Naive thymus-derived CD4-positive, alpha-beta T cell (primary cell): ENCODE measurements around the gene ULK4. TPM values are rescaled to one million over a fixed set of nuclear protein-coding genes. Genes with fewer than 3 reads are reported as not detected.

Experiments used
- ATAC-seq: fragments of 150-1000 bp; cut with Tn5 transposase; 2 replicates; pipeline ENCODE4 v1.10.0; 2021; ENCODE audit warnings: mild to moderate bottlenecking, moderate library complexity
- CTCF ChIA-PET: fragments of 350-600 bp; sonication (Branson Sonifier 250); formaldehyde crosslinking; loops from one replicate; lab custom pipeline; 2021; ENCODE audit warnings: antibody characterized with exemption; lab: Charles Lee
- POLR2A ChIA-PET: fragments of 350-600 bp; sonication (Branson Sonifier 250); formaldehyde crosslinking; loops from one replicate; lab custom pipeline; 2021; ENCODE audit warnings: antibody characterized with exemption, inconsistent platforms; lab: Charles Lee
- DNase-seq, 9 donors: peaks; one replicate each; pipeline versions ENCODE4 v3.0.0 to v3.0.0-alpha.2; 2020 to 2022; ENCODE audit warnings: mixed read lengths in 1 of 9
- H3K27ac ChIP-seq: one replicate; pipeline ENCODE4 v1.7.0; 2013; ENCODE audit warnings: mild to moderate bottlenecking, low read depth, low read length, moderate library complexity
- H3K27me3 ChIP-seq, 2 donors: one replicate each; pipeline ENCODE4 v1.7.0; 2013; ENCODE audit warnings: low read length in 2 of 2, mild to moderate bottlenecking in 2 of 2, moderate library complexity in 2 of 2; ENCODE audit not compliant: control insufficient read depth in 2 of 2, insufficient read depth in 2 of 2
- H3K36me3 ChIP-seq, 3 experiments: 1 replicate in 2 of 3; 2 replicates in 1 of 3; pipeline ENCODE4 v1.7.0; 2013; ENCODE audit warnings: low read length in 3 of 3, mild to moderate bottlenecking in 3 of 3, moderate library complexity in 1 of 3; ENCODE audit not compliant: insufficient read depth in 3 of 3, control insufficient read depth in 2 of 3
- H3K4me1 ChIP-seq, 2 donors: one replicate each; pipeline ENCODE4 v1.7.0; 2013; ENCODE audit warnings: low read length in 2 of 2, mild to moderate bottlenecking in 2 of 2, moderate library complexity in 1 of 2; ENCODE audit not compliant: control insufficient read depth in 2 of 2, insufficient read depth in 2 of 2
- H3K4me3 ChIP-seq: 2 replicates; pipeline ENCODE4 v1.7.0; 2013; ENCODE audit warnings: mild to moderate bottlenecking, low read length
- H3K9me3 ChIP-seq, 3 experiments: 1 replicate in 2 of 3; 2 replicates in 1 of 3; pipeline ENCODE4 v1.7.0; 2013; ENCODE audit warnings: low read length in 3 of 3; ENCODE audit not compliant: control insufficient read depth in 2 of 3
- H3K27ac Mint-ChIP-seq, 9 donors: one replicate each; pipeline ENCODE4 v1.8.0; 2020 to 2022; ENCODE audit warnings: mixed read lengths in 9 of 9, mild to moderate bottlenecking in 8 of 9, moderate library complexity in 5 of 9, inconsistent platforms in 2 of 9
- H3K27me3 Mint-ChIP-seq, 5 donors: one replicate each; pipeline ENCODE4 v1.8.0; 2021 to 2022; ENCODE audit warnings: mixed read lengths in 5 of 5, mild to moderate bottlenecking in 1 of 5
- H3K36me3 Mint-ChIP-seq, 5 donors: one replicate each; pipeline ENCODE4 v1.8.0; 2020 to 2022; ENCODE audit warnings: mixed read lengths in 5 of 5, mild to moderate bottlenecking in 3 of 5, inconsistent platforms in 1 of 5
- H3K4me1 Mint-ChIP-seq, 7 donors: one replicate each; pipeline ENCODE4 v1.8.0; 2020 to 2022; ENCODE audit warnings: mixed read lengths in 7 of 7, mild to moderate bottlenecking in 3 of 7, inconsistent platforms in 1 of 7
- H3K4me3 Mint-ChIP-seq, 10 donors: one replicate each; pipeline ENCODE4 v1.8.0; 2020 to 2022; ENCODE audit warnings: mild to moderate bottlenecking in 10 of 10, mixed read lengths in 10 of 10, moderate library complexity in 6 of 10, inconsistent platforms in 2 of 10
- H3K9me3 Mint-ChIP-seq, 11 donors: one replicate each; pipeline ENCODE4 v1.8.0; 2020 to 2022; ENCODE audit warnings: mixed read lengths in 11 of 11, mild to moderate bottlenecking in 4 of 11, inconsistent platforms in 1 of 11, moderate library complexity in 1 of 11
- intact Hi-C, 2 donors: fragments of 100-400 bp; cut with micrococcal nuclease; formaldehyde crosslinking; loops; one replicate each; pipeline ENCODE4 v1.15.1; 2023
- polyA plus RNA-seq, 2 donors: library from polyadenylated mRNA; unstranded; fragments of 300-500 nt; fragmentation: Illumina TruSeq; gene quantifications; one replicate each; pipeline ENCODE4 v1.2.3, GENCODE V29; 2021
- total RNA-seq, 6 experiments: library from RNA in 5 of 6; stranded (reverse) in 5 of 6; gene quantifications; 1 replicate in 5 of 6; 2 replicates in 1 of 6; pipeline ENCODE4 v1.2.3 and lab custom pipeline; 2021 to 2026

Gene ULK4
- total and polyA plus RNA-seq, 7 experiments from 2014 or later = 6.6 to 22.3 (median 18.9) TPM

DNA sequence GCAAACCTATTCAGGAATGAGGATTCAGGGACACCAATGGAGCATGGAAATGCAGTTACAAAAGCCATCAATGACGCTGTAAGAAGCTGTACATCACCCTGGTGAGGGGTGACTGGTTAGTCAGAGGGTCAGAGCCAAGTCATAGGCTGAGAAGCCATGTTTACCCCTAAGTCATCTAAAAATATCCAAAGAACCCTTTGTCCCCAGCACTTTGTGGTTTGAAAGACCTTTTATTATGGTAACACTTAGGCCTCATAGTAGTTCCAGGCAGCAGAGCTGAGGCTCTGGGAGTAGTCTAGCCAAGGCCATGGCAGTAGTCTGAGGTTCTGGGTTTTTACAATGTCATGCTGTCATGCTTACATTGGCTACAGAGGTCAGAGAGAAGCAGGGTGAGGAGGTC, 631.4 kb downstream of the ULK4 start:
- ChIA-PET CTCF (no interaction called here), POLR2A (no interaction called here)
- Mint-ChIP-seq H3K36me3 (no peaks in the 10 kb centered on the region), H3K27me3 (no peaks in the 10 kb centered on the region), H3K4me1 (peaks cover 0 to 4% (median 0%) of the 10 kb centered on the region in 7 donors), H3K9me3 (no peaks in the 10 kb centered on the region), H3K27ac (no peak overlapping the region), H3K4me3 (no peak overlapping the region)
- DNase-seq = no peak
- H3K27ac ChIP-seq = no peak overlapping the region
- H3K36me3 ChIP-seq = no peaks in the 10 kb centered on the region
- H3K4me1 ChIP-seq = no peaks in the 10 kb centered on the region
- H3K9me3 ChIP-seq = no peaks in the 10 kb centered on the region
- no peaks in the 10 kb centered on the region for H3K27me3 ChIP-seq
- ATAC-seq = no peak
- no peak overlapping the region for H3K4me3 ChIP-seq
- intact Hi-C loops = no loop called here

DNA sequence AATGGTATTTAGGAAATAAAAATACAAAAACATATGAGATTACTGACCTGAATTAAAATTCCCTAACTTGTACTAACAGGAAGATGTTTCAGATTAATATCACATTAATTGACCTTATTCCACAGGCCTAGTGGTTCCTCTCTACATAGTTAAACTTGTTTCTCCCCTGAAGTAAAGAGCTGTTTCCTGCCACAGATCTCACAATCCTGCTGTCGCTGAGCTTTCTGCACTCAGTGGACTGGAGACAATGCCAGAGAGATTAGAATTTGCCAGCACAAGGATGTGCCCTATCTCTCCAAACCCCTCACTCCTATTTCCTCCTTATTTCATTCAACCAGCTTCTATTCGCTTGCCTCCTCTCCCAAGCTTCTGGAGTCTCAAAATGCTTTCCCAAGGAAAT, 632.0 kb downstream of the ULK4 start:
- Histone ChIP-seq H3K4me1 (no peaks in the 10 kb centered on the region), H3K27ac (no peak overlapping the region), H3K36me3 (no peaks in the 10 kb centered on the region), H3K4me3 (no peak overlapping the region), H3K27me3 (no peaks in the 10 kb centered on the region), H3K9me3 (no peaks in the 10 kb centered on the region)
- CTCF ChIA-PET = no interaction called here
- Mint-ChIP-seq H3K4me3 (no peak overlapping the region), H3K4me1 (peaks cover 0 to 4% (median 0%) of the 10 kb centered on the region in 7 donors), H3K36me3 (no peaks in the 10 kb centered on the region), H3K27ac (no peak overlapping the region), H3K9me3 (no peaks in the 10 kb centered on the region), H3K27me3 (no peaks in the 10 kb centered on the region)
- DNase-seq (no peak), ATAC-seq (no peak)
- POLR2A ChIA-PET = no interaction called here
- intact Hi-C loops = no loop called here

DNA sequence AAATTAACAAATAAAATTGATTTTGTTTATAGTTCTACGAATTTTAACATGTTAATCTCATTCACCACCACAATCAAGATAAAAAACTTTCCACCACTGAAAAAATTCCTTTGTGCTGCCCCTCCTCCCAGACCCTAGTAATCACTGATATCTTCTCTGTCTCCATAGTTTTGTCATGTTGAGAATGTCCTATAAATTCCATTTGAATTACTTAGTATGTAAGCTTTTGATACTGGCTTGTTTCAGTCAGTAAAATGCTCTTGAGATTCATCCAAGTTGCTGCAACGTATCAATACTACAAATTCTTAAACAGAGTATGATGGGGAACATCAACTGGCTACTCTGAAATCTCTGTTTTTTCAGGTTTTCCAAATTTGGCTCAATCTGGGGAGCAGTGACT, 633.0 kb downstream of the ULK4 start:
- intact Hi-C loops = no loop called here
- Histone ChIP-seq H3K9me3 (no peaks in the 10 kb centered on the region), H3K4me3 (no peak overlapping the region), H3K27ac (no peak overlapping the region), H3K4me1 (no peaks in the 10 kb centered on the region), H3K36me3 (no peaks in the 10 kb centered on the region), H3K27me3 (no peaks in the 10 kb centered on the region)
- no peak for DNase-seq
- peaks cover 0 to 3% (median 0%) of the 10 kb centered on the region in 5 donors for H3K36me3 Mint-ChIP-seq
- no peaks in the 10 kb centered on the region for H3K9me3 Mint-ChIP-seq
- POLR2A ChIA-PET = interaction anchor here (0.5 kb wide), 1 partner anchor 869 kb away, joined by 4 read pairs; no protein-coding TSS in a partner anchor
- H3K27me3 Mint-ChIP-seq = no peaks in the 10 kb centered on the region
- no peaks in the 10 kb centered on the region for H3K4me1 Mint-ChIP-seq
- no peak for ATAC-seq
- CTCF ChIA-PET = no interaction called here
- no peak overlapping the region for H3K4me3 Mint-ChIP-seq
- no peak overlapping the region for H3K27ac Mint-ChIP-seq

DNA sequence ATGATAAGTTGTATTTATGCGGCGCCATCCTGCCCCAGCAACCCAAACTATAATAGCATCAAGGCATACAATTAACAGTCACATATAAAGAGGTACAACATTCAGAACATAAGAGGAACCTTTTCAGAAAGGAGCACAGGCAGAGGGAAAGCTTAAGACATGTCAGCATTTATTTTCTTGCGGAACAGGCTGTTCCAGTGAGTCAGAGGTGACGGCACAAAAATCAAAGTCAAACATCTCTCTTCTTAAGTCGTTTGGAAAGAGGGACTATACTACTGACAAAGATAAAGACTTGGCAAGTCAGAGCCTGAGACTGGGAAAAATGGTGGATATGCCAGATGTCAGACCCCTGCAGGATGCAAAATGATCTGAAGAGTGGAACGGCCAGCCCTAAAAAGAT, 634.2 kb downstream of the ULK4 start:
- Mint-ChIP-seq H3K4me3 (no peak overlapping the region), H3K4me1 (no peaks in the 10 kb centered on the region), H3K27ac (no peak overlapping the region), H3K27me3 (no peaks in the 10 kb centered on the region), H3K36me3 (peaks cover 0 to 3% (median 0%) of the 10 kb centered on the region in 5 donors), H3K9me3 (no peaks in the 10 kb centered on the region)
- Histone ChIP-seq H3K27ac (no peak overlapping the region), H3K4me1 (no peaks in the 10 kb centered on the region), H3K9me3 (no peaks in the 10 kb centered on the region), H3K36me3 (no peaks in the 10 kb centered on the region), H3K4me3 (no peak overlapping the region), H3K27me3 (no peaks in the 10 kb centered on the region)
- intact Hi-C loops = no loop called here
- POLR2A ChIA-PET = no interaction called here
- ATAC-seq (no peak), DNase-seq (no peak)
- CTCF ChIA-PET = no interaction called here

DNA sequence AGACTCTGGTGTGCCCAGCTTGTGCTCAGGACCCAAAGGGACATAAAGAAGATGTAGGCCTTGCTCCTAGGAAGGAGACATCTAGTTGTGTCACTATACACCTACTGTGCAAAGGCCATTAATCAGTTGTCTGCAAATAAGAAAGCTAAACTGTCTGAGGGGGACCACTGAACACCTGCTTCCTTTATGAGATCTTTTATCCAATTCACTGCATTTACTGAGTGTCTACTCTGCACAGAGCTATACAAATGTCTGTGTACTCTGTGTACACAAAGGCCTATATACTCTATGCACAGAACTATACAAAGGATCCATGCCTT, 637.8 kb downstream of the ULK4 start:
- no peak overlapping the region for H3K27ac ChIP-seq
- no peak for ATAC-seq
- Mint-ChIP-seq H3K4me1 (no peaks in the 10 kb centered on the region), H3K4me3 (no peak overlapping the region), H3K9me3 (no peaks in the 10 kb centered on the region), H3K27ac (no peak overlapping the region), H3K36me3 (peaks cover 0 to 9% (median 0%) of the 10 kb centered on the region in 5 donors), H3K27me3 (no peaks in the 10 kb centered on the region)
- intact Hi-C loops = no loop called here
- H3K4me3 ChIP-seq = no peak overlapping the region
- no peaks in the 10 kb centered on the region for H3K9me3 ChIP-seq
- ChIA-PET CTCF (no interaction called here), POLR2A (no interaction called here)
- H3K4me1 ChIP-seq = no peaks in the 10 kb centered on the region
- no peaks in the 10 kb centered on the region for H3K36me3 ChIP-seq
- no peaks in the 10 kb centered on the region for H3K27me3 ChIP-seq
- DNase-seq = no peak

DNA sequence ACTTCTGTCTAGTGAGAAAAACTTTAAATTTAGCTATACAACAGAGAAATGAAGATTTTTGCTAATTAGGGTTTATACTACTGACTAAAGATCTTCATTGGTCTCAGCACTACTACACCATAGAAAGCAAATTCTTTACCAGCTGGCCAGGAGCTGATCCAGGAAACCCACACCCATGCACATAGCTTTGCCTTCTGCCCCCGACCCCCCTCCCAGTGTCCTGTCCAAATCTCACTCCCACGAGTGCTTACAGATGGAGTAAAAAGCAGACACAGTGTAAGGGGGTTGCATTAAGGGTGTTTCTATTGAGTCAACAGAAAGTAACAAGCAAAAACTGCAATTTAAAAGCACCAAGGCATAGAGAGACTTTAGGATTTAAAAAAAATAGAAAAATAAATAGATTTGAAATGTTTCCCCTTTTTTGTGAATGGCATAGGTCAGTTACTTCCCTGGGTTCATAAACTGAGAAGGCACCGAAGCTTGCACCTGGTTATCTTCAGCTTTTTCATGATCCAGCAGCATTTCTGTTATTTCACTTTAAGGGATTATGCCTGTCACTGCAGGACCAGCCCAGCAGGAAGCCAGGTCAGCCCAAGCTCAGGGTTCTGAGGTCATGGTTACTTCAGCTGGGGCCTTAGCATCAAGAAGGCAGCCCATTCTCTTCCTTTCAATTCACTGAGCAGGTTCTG, 638.3 kb downstream of the ULK4 start:
- Mint-ChIP-seq H3K27me3 (no peaks in the 10 kb centered on the region), H3K9me3 (no peaks in the 10 kb centered on the region), H3K27ac (no peak overlapping the region), H3K36me3 (peaks cover 0 to 9% (median 0%) of the 10 kb centered on the region in 5 donors), H3K4me1 (no peaks in the 10 kb centered on the region), H3K4me3 (no peak overlapping the region)
- DNase-seq (no peak), ATAC-seq (no peak)
- H3K4me3 ChIP-seq = no peak overlapping the region
- no peaks in the 10 kb centered on the region for H3K27me3 ChIP-seq
- CTCF ChIA-PET = no interaction called here
- H3K4me1 ChIP-seq = no peaks in the 10 kb centered on the region
- H3K36me3 ChIP-seq = no peaks in the 10 kb centered on the region
- POLR2A ChIA-PET = interaction anchor here (0.6 to 0.7 kb wide), 2 partner anchors 35 to 141 kb away, joined by 4 read pairs; no protein-coding TSS in a partner anchor
- no peaks in the 10 kb centered on the region for H3K9me3 ChIP-seq
- intact Hi-C loops = no loop called here
- H3K27ac ChIP-seq = no peak overlapping the region

DNA sequence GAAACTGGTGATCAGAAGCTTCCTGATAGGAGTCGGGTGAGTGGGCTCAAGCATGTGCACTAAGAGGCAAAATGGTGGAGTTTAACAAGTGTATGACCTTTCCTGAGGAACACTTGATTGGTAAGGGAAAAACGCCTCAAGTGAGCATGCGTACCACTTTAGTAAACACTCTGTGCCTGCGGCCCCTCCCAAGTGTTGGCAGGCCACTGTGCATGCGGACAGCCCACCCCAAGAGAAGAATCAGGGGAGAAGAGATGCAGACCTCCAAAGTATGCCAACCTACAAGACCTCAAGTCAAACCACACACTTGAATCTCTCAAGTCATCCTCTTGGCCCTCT, 640.3 kb downstream of the ULK4 start:
- Mint-ChIP-seq H3K27ac (no peak overlapping the region), H3K27me3 (no peaks in the 10 kb centered on the region), H3K36me3 (peaks cover 0 to 16% (median 0%) of the 10 kb centered on the region in 5 donors), H3K9me3 (no peaks in the 10 kb centered on the region), H3K4me1 (no peaks in the 10 kb centered on the region), H3K4me3 (no peak overlapping the region)
- POLR2A ChIA-PET = no interaction called here
- CTCF ChIA-PET = no interaction called here
- intact Hi-C loops = no loop called here
- DNase-seq (no peak), ATAC-seq (no peak)
- Histone ChIP-seq H3K27ac (no peak overlapping the region), H3K4me1 (no peaks in the 10 kb centered on the region), H3K4me3 (no peak overlapping the region), H3K36me3 (no peaks in the 10 kb centered on the region), H3K9me3 (no peaks in the 10 kb centered on the region), H3K27me3 (no peaks in the 10 kb centered on the region)
